Stimulated activated effector memory CD8-positive, alpha-beta T cell treated with anti-CD3 and anti-CD28 coated beads, Interleukin-12 subunit alpha, Interleukin-12 subunit beta, amount 100 ng/mL, for 72 hours (primary cell): ENCODE data around the gene PARL.

Experiments used
- ATAC-seq: fragments of 150-1000 bp; cut with Tn5 transposase; 2 replicates; pipeline ENCODE4 v1.10.0; 2021
- DNase-seq, 2 donors: peaks; one replicate each; pipeline ENCODE4 v3.0.0; 2021 to 2022; ENCODE audit warnings: low spot score in 2 of 2
- H3K27ac Mint-ChIP-seq: one replicate; pipeline ENCODE4 v1.8.0; 2022; ENCODE audit warnings: mild to moderate bottlenecking, mixed read lengths
- H3K36me3 Mint-ChIP-seq: one replicate; pipeline ENCODE4 v1.8.0; 2022; ENCODE audit warnings: mild to moderate bottlenecking, mixed read lengths
- H3K4me1 Mint-ChIP-seq: one replicate; pipeline ENCODE4 v1.8.0; 2022; ENCODE audit warnings: mixed read lengths
- H3K4me3 Mint-ChIP-seq: one replicate; pipeline ENCODE4 v1.8.0; 2022; ENCODE audit warnings: mild to moderate bottlenecking, mixed read lengths
- H3K9me3 Mint-ChIP-seq: one replicate; pipeline ENCODE4 v1.8.0; 2022; ENCODE audit warnings: mixed read lengths

Gene PARL

GRCh38 chr3:183911763-183912506 is 27.3 kb upstream of the PARL start:
- Mint-ChIP-seq H3K4me1 (no peaks in the 10 kb centered on the region), H3K27ac (peak overlapping the region; percentile 4), H3K9me3 (no peaks in the 10 kb centered on the region), H3K36me3 (no peaks in the 10 kb centered on the region), H3K4me3 (no peak overlapping the region)
- ATAC-seq (no peak), DNase-seq (no peak)

DNA sequence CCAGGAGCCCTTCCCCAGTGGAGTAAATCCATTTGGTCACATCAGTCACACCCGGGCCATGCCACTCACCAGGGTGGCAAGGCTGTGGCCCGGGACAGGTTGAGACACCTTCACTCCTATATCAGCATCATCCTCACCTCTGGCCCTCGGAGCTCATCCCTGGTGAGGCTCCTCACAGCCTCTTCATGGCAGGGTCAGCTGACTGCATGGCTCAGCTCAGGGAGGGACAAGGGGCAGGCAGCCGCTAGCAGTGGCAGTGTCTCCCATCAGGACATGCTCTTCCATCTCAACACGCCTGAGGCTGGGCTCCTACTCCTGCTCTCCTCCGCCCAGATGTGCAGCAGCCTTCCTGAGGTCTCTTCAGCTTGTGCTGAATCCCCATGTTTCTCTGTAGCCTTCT is 26.4 kb upstream of the PARL start:
- Mint-ChIP-seq H3K4me3 (no peak overlapping the region), H3K9me3 (no peaks in the 10 kb centered on the region), H3K27ac (no peak overlapping the region), H3K36me3 (no peaks in the 10 kb centered on the region), H3K4me1 (no peaks in the 10 kb centered on the region)
- no peak for DNase-seq
- ATAC-seq, result peak; percentile 31

DNA sequence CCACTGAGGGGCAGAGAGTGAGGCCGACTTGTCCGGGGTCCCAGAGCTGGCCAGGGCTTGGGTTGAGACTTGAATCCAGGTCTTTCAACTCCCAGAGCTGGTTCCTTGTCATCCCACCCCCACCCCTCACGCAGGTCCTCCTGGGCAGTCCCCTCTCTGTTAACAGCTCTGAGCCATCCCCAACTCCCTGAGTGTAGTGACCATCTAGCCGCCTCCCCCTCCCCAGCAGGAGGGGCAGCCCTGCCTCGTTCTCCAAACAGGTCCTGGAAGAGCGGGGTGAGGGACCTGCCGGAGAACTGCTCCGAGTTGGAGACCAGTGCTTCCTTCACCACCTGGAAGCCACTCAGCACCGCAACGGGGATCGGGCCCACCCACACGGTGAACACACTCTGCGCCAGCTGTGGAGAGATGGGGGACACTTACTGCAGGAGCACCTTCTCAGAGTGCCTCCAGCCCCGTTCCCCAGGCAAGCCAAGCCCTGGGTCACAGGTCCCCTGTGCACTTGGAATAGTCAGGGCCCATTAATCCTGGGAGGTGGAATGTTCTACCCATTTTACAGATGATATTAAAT is 24.4 kb upstream of the PARL start:
- Mint-ChIP-seq H3K27ac (no peak overlapping the region), H3K9me3 (no peaks in the 10 kb centered on the region), H3K4me1 (no peaks in the 10 kb centered on the region)

DNA sequence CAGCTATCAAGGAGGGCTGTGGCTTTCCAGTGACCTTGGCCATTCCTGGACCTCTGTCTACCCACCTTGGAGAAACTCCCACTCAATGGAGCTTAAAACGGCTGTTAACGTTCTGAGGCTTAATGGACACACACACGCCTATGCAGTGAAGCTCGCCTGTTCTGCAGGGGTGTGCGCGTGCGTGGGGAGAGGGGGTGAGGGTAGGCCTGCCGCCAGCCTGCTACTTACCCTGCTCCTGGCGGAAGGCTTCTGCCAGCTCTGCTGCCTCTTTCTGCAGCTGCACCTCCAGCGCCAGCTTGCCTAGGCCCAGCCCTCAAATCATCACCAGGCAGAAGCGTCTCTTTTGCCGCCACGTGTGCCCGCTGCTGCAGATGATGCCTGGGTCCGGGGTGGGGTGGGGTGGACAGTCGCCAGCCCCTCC is 23.2 kb upstream of the PARL start:
- no peaks in the 10 kb centered on the region for H3K9me3 Mint-ChIP-seq
- no peak overlapping the region for H3K4me3 Mint-ChIP-seq
- H3K4me1 Mint-ChIP-seq, result no peaks in the 10 kb centered on the region
- no peak for ATAC-seq
- no peak for DNase-seq
- H3K36me3 Mint-ChIP-seq, result no peaks in the 10 kb centered on the region
- H3K27ac Mint-ChIP-seq, result no peak overlapping the region

More for the DNA sequence above, 24.4 kb upstream of the PARL start:
- H3K36me3 Mint-ChIP-seq, result no peaks in the 10 kb centered on the region
- ATAC-seq (no peak), DNase-seq (no peak)
- H3K4me3 Mint-ChIP-seq, result no peak overlapping the region

DNA sequence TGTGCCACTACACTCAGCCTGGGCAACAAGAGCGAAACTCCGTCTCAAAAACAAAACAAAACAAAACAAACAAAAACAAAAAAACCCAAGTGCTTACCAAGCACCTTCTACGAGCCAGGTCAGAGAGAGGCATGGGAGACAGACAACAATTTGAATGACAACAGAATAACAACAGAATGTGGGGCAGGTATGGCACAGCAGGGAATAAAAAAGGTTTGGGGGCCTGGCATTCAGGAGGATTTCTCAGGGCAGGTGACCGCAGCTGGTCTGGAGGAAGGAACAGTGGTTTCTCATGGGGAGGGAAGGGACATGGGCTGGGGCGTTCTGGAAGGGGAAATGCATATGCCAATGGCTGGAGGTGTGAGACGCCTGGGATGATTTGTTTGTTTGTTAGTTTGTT is 22.5 kb upstream of the PARL start:
- H3K4me3 Mint-ChIP-seq, result no peak overlapping the region
- ATAC-seq (no peak), DNase-seq (no peak)
- H3K36me3 Mint-ChIP-seq, result no peaks in the 10 kb centered on the region
- no peaks in the 10 kb centered on the region for H3K9me3 Mint-ChIP-seq
- no peaks in the 10 kb centered on the region for H3K4me1 Mint-ChIP-seq
- H3K27ac Mint-ChIP-seq, result no peak overlapping the region

DNA sequence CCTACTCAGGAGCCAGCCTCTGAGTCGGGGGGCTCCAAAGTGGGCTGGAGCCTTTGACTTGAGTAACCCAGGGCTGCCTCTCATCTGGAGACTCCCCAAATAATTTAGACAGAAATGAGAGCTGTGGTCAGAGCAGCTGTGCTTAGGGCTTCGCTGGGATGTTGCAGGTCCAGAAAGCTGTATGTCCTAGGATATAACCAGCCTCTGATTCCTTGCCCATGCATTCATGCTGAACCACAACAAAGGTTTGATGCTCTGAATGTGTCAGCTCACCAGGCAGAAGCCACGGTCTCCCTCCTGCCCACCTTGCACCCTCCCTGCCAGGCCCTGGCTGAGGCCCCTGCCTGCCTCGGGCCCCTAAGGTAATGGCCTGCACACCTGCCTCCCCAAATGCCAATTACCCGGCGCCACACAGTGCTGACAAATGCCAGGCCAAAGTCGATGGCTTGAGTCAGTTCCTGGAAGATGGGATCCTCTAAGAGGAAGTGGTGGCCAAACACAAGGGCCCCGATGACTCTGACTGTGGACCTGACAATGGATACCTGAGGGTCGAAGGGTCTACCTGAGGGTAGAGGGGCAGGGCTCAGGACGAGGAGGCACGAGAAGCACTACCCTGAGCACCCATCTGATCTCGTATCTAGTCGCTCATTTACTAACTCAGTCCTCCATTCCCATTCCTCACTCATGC is 21.7 kb upstream of the PARL start:
- DNase-seq (no peak), ATAC-seq (no peak)
- H3K36me3 Mint-ChIP-seq, result no peaks in the 10 kb centered on the region
- no peak overlapping the region for H3K4me3 Mint-ChIP-seq
- H3K4me1 Mint-ChIP-seq, result no peaks in the 10 kb centered on the region
- no peak overlapping the region for H3K27ac Mint-ChIP-seq
- H3K9me3 Mint-ChIP-seq, result no peaks in the 10 kb centered on the region

DNA sequence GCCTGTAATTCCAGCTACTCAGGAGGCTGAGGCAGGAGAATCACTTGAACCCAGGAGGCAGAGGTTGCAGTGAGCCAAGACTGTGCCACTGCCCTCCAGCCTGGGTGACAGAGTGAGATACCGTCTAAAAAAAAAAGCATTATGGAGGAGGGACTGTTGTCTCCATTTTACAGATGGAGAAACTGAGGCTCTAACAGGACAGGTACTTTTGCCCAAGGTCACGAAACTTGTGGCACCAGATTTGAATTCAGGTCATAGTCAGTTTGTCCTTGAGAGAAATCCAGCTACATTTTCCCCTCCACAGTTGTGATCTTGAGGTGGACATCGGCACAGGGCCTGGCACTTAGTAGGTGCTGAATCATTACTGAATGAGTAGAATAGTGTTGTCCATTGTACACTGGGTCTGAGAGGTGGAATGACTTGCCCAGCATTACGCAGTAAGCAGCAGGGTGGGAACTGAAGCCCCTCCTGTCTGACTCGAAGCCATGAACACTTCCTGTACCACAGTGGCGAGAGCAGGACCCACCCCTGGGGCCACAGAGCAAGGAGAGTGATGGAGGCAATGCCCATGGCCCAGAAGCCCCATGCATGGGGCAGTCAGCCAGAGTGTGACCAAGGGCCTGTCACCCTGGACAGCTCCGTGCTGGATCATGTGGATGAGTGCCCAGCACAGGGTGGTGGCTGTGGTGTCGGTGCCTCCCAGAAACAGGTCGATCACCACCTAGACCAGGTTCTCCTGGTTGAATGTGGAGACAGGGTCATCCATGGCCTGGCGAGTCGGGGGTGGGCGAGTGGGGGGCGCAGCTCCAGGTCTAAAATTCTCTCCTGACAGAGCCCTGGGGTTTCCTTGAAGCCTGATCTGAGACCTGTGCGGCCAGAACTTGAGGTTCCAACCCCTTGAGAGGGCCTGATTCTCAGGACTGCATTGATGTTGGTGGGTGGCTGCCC is 20.4 kb upstream of the PARL start:
- Mint-ChIP-seq H3K4me3 (no peak overlapping the region), H3K9me3 (no peaks in the 10 kb centered on the region), H3K27ac (no peak overlapping the region), H3K36me3 (no peaks in the 10 kb centered on the region), H3K4me1 (no peaks in the 10 kb centered on the region)
- DNase-seq, result no peak
- ATAC-seq, result no peak

DNA sequence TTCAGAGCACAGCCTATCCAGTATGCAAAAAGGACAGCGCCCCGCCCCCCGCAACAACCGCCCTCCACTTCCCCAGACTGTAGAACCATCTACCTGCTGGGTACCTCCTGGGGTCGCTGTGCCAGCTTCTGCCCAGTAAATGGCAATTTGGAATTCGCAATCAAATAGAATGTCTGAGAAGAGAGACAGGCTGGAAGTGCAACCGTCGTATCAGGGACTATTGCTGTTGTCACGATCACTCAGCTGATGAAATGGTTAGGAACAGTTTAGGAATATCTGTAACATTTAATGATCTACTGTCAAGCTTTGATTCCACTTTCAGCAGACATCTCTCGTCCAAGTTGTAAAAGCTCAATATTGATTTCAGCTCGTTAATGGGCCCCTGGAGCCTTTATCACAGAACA is 13.3 kb upstream of the PARL start:
- no peak for ATAC-seq
- Mint-ChIP-seq H3K9me3 (no peaks in the 10 kb centered on the region), H3K4me3 (no peak overlapping the region), H3K36me3 (no peaks in the 10 kb centered on the region), H3K27ac (no peak overlapping the region), H3K4me1 (no peaks in the 10 kb centered on the region)
- DNase-seq, result no peak

GRCh38 chr3:183897606-183898005 is 12.9 kb upstream of the PARL start:
- H3K4me3 Mint-ChIP-seq, result no peak overlapping the region
- no peaks in the 10 kb centered on the region for H3K36me3 Mint-ChIP-seq
- no peak overlapping the region for H3K27ac Mint-ChIP-seq
- no peaks in the 10 kb centered on the region for H3K9me3 Mint-ChIP-seq
- no peaks in the 10 kb centered on the region for H3K4me1 Mint-ChIP-seq
- DNase-seq (no peak), ATAC-seq (peak; percentile 70)

GRCh38 chr3:183896610-183897009 is 11.9 kb upstream of the PARL start:
- Mint-ChIP-seq H3K27ac (no peak overlapping the region), H3K4me1 (no peaks in the 10 kb centered on the region), H3K36me3 (no peaks in the 10 kb centered on the region), H3K9me3 (no peaks in the 10 kb centered on the region), H3K4me3 (no peak overlapping the region)
- ATAC-seq, result no peak
- no peak for DNase-seq

GRCh38 chr3:183896184-183896583 is 11.5 kb upstream of the PARL start:
- H3K4me3 Mint-ChIP-seq, result no peak overlapping the region

GRCh38 chr3:183895774-183896173 is 11.1 kb upstream of the PARL start:
- H3K4me3 Mint-ChIP-seq, result no peak overlapping the region
- no peak for DNase-seq
- ATAC-seq, result no peak
- H3K36me3 Mint-ChIP-seq, result no peaks in the 10 kb centered on the region
- no peak overlapping the region for H3K27ac Mint-ChIP-seq
- H3K4me1 Mint-ChIP-seq, result no peaks in the 10 kb centered on the region
- H3K9me3 Mint-ChIP-seq, result no peaks in the 10 kb centered on the region

More at GRCh38 chr3:183896184-183896583, 11.5 kb upstream of the PARL start:
- H3K36me3 Mint-ChIP-seq, result no peaks in the 10 kb centered on the region
- H3K27ac Mint-ChIP-seq, result no peak overlapping the region
- H3K4me1 Mint-ChIP-seq, result no peaks in the 10 kb centered on the region
- DNase-seq, result no peak
- no peaks in the 10 kb centered on the region for H3K9me3 Mint-ChIP-seq
- no peak for ATAC-seq

DNA sequence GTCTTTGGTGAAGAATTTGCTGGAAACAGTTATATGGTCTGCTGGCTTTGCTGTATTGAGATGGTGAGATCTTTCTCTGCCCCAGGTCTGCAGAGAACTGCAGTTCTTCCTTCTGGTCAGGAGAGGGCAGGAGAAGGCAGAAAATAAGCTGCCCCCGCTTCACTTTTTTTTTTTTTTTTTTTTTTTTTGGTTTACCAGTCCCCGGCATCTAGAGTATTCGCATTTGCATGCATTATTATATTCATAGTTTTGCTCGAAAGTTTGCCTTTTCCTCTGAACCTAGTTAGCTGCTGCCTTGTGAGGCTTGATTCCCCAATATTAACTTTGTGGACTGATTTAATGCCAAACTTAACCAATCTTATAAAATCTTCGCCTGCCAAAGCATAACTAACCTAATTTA is 10.6 kb upstream of the PARL start:
- no peaks in the 10 kb centered on the region for H3K4me1 Mint-ChIP-seq
- H3K4me3 Mint-ChIP-seq, result no peak overlapping the region
- DNase-seq (no peak), ATAC-seq (peak; percentile 72)
- H3K36me3 Mint-ChIP-seq, result no peaks in the 10 kb centered on the region
- no peaks in the 10 kb centered on the region for H3K9me3 Mint-ChIP-seq
- no peak overlapping the region for H3K27ac Mint-ChIP-seq

DNA sequence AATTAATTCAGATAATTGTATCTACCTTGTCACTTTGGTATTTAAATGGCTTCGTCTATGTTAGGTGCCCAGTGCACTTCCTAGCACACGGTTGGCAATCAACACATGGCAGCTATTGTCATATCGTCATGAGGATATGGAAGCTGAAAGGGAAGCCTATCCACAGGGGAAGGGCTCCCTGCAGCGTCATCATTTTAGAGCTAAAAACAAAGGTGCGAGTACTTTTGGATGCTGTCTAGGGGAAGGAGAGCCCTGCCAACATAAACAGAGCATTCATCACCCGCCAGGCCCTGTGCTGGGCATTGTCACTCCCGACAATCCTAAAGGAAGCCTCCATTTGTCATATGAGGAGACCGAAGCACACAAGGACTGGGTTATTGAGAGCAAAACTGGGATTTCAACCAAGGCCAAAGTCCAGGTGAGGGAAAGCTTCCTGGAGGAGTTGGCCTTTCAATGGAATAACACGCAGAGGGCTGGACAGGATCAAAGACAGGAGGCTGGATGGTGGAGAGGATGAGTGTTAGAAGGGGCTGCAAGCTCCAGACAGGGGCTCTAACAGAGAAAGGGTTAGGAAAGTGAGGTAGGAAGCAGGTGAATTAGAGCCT is 8.0 kb upstream of the PARL start:
- Mint-ChIP-seq H3K4me1 (no peaks in the 10 kb centered on the region), H3K9me3 (no peaks in the 10 kb centered on the region), H3K36me3 (no peaks in the 10 kb centered on the region), H3K27ac (peak overlapping the region; percentile 29), H3K4me3 (no peak overlapping the region)
- ATAC-seq (no peak), DNase-seq (no peak)

DNA sequence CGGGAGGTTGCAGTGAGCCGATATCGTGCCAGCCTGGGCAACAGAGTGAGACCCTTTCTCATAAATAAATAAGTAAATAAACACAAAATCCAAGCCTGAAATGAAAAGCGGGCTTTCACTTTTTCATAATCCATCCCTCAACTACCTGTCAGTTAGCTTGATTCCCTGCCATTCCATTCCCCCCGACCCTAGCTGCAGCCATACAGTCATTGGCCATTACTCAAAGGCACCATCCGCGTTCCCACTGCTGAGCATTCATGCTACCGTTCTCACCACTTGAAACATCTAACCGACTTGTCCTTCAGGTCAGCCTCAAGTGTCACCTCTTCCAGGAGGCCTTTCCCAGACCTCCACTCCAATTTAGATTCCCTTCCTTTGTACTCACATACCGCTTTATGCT is 1.1 kb upstream of the PARL start:
- H3K36me3 Mint-ChIP-seq, result peaks cover 21% of the 10 kb centered on the region
- no peaks in the 10 kb centered on the region for H3K9me3 Mint-ChIP-seq
- H3K4me3 Mint-ChIP-seq, result peak overlapping the region; percentile 98
- peaks cover 26% of the 10 kb centered on the region for H3K4me1 Mint-ChIP-seq
- DNase-seq (no peak), ATAC-seq (no peak)
- H3K27ac Mint-ChIP-seq, result peak overlapping the region; percentile 98
